Thymus (tissue), 11 donors: ENCODE measurements around the gene PPP1R16B. TPM values are rescaled to one million over a fixed set of nuclear protein-coding genes. Genes with fewer than 3 reads are reported as not detected.

ENCODE experiments used
- DNase-seq, 9 donors: peaks; one replicate each; pipeline ENCODE4 v3.0.0-alpha.2; 2013; ENCODE audit warnings: low spot score in 9 of 9, low read depth in 6 of 9, missing footprints in 1 of 9
- H3K27ac ChIP-seq, 2 donors: one replicate each; pipeline ENCODE4 v1.5.1; 2013; ENCODE audit warnings: control low read depth in 1 of 2, low read depth in 1 of 2, low read length in 1 of 2, mild to moderate bottlenecking in 1 of 2, moderate library complexity in 1 of 2
- H3K27me3 ChIP-seq, 2 donors: one replicate each; pipeline ENCODE4 v1.5.1; 2013; ENCODE audit warnings: low read length in 1 of 2; ENCODE audit not compliant: control insufficient read depth in 2 of 2, insufficient read depth in 1 of 2
- H3K36me3 ChIP-seq, 2 donors: one replicate each; pipeline ENCODE4 v1.5.1; 2013; ENCODE audit warnings: low read length in 1 of 2, mild to moderate bottlenecking in 1 of 2, moderate library complexity in 1 of 2; ENCODE audit not compliant: control insufficient read depth in 2 of 2, insufficient read depth in 2 of 2
- H3K4me1 ChIP-seq, 2 donors: one replicate each; pipeline ENCODE4 v1.5.1; 2013; ENCODE audit warnings: low read length in 2 of 2; ENCODE audit not compliant: control insufficient read depth in 2 of 2, insufficient read depth in 2 of 2
- H3K4me3 ChIP-seq, 2 donors: one replicate each; pipeline ENCODE4 v1.5.1; 2013; ENCODE audit warnings: low read length in 2 of 2, control low read depth in 1 of 2, mild to moderate bottlenecking in 1 of 2
- H3K9me3 ChIP-seq, 2 donors: one replicate each; pipeline ENCODE4 v1.5.1; 2013; ENCODE audit warnings: low read length in 1 of 2, mild to moderate bottlenecking in 1 of 2; ENCODE audit not compliant: control insufficient read depth in 2 of 2, insufficient read depth in 1 of 2
- WGBS: extraction: QIAGEN DNeasy Blood & Tissue Kit; methylation state at CpG from one replicate; pipeline ENCODE4 v1.1.7; 2013; 5-methylcytosine and 5-hydroxymethylcytosine counted together
- polyA plus RNA-seq: library from polyadenylated mRNA; stranded (reverse); fragments of 200-250 nt; gene quantifications from one replicate; pipeline ENCODE4 v1.2.3, GENCODE V29; 2013
- total RNA-seq: library from RNA; stranded (reverse); fragments of 120-200 nt; gene quantifications from one replicate; pipeline ENCODE4 v1.2.4, GENCODE V29; 2013
- donor health status: healthy.

PPP1R16B gene
- total and polyA plus RNA-seq, 2 donors = 13.8 to 16.8 TPM

DNA sequence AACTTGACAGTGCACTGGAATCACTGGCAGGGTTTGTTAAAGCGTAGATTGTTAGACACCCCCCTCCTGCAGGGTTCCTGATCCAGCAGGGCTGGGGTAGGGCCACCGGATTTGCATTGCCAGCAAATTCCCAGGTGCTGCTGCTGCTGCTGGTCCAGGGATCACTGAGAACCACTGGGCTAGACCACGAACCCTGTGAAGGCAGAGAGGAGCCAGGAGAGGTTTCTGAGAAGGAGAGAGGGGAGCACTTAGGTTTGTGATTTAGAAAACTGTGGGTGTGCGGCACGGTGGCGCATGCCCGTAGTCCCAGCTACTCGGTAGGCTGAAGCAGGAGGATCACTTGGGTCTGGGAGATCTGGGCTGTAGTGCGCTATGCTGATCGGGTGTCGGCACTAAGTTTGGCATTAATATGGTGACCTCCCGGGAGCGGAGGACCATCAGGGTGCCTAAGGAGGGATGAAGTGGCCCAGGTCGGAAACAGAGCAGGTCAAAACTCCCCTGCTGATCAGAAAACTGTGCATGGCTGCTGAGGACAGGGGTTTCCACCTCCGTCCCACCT lies 67.1 kb downstream of the PPP1R16B start:
- no peaks in the 10 kb centered on the region for H3K9me3 ChIP-seq
- no peak overlapping the region for H3K4me3 ChIP-seq
- H3K27me3 ChIP-seq = no peaks in the 10 kb centered on the region
- peaks cover 52 to 58% of the 10 kb centered on the region in 2 donors for H3K4me1 ChIP-seq
- H3K36me3 ChIP-seq = no peaks in the 10 kb centered on the region
- 89% methylated on average over 15 of the region's 15 CpGs for WGBS
- H3K27ac ChIP-seq = peak overlapping the region in 1 of 2 donors; percentile 76
- DNase-seq = no peak

DNA sequence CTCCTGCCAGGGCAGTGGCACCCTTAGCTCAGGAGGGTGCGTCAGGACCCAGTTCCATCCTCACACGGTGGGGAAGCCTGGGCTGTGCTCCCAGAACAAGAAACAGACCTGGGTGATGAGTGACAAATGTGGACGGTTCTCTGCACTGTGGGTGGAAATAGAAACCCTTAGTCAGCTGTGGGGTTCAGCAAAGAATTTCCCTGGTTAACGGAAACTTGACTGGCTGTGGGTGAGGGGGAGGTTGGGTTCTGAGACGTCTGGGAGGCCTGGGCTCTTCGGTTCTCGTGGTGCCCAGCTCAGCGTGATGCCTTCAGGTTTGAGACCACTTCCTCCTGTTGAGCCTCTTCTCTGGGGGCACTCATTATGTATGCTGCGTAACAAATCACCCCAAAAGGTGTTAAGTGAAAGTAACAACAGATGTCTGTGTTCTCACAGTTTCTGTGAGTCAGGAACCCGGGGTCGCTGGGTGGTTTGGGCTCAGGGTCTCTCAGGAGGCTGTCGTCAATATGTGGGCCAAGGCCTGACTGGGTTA lies 67.6 kb downstream of the PPP1R16B start:
- peak overlapping the region; percentile 43 to 76 for H3K27ac ChIP-seq
- H3K27me3 ChIP-seq = no peaks in the 10 kb centered on the region
- DNase-seq = peak in 5 of 9 donors; percentile 22 to 74 (median 45)
- no peak overlapping the region for H3K4me3 ChIP-seq
- H3K4me1 ChIP-seq = peaks cover 52 to 58% of the 10 kb centered on the region in 2 donors
- H3K36me3 ChIP-seq = no peaks in the 10 kb centered on the region
- 38% methylated on average over 12 of the region's 12 CpGs for WGBS
- H3K9me3 ChIP-seq = no peaks in the 10 kb centered on the region

DNA sequence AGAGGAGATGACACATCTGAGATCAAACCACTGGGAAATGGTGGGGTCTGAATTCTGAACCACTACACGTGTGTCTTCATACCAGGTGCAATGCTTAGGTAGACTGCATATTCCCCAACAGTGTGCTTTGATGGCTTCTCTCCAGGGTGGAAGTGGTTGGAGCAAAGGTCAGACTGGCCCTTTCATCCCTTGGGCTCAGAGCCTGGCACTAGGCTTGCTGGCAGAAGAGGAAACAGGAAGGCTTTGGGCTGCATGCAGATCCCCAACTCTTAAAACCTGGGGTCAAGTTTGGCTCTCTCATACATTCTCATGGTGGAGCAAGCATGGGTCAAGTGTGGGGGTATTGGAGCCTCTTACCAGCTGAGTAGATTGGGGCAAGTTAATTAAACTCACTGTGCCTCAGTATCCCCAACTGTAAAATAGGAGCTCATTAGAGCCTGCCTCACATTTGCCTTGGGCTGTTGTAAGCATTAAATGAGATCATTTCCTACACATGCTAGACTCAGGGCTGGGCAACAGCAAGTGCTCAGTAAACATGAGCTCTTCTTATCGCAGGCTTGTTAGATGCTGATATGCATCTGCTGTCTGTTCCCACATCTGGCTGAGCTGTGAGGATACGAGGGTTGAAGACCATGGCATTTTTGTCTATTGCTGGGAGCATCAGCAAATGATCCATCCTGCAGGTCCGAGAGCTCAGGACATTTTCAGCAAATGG lies 69.1 kb downstream of the PPP1R16B start:
- H3K27ac ChIP-seq = peak overlapping the region; percentile 84 to 97
- WGBS = 9% methylated on average over 4 of the region's 4 CpGs
- no peaks in the 10 kb centered on the region for H3K9me3 ChIP-seq
- H3K4me3 ChIP-seq = peak overlapping the region; percentile 19 to 28
- no peaks in the 10 kb centered on the region for H3K27me3 ChIP-seq
- H3K36me3 ChIP-seq = no peaks in the 10 kb centered on the region
- DNase-seq = peak in 7 of 9 donors; percentile 32 to 78 (median 54)
- H3K4me1 ChIP-seq = peaks cover 56 to 58% of the 10 kb centered on the region in 2 donors

DNA sequence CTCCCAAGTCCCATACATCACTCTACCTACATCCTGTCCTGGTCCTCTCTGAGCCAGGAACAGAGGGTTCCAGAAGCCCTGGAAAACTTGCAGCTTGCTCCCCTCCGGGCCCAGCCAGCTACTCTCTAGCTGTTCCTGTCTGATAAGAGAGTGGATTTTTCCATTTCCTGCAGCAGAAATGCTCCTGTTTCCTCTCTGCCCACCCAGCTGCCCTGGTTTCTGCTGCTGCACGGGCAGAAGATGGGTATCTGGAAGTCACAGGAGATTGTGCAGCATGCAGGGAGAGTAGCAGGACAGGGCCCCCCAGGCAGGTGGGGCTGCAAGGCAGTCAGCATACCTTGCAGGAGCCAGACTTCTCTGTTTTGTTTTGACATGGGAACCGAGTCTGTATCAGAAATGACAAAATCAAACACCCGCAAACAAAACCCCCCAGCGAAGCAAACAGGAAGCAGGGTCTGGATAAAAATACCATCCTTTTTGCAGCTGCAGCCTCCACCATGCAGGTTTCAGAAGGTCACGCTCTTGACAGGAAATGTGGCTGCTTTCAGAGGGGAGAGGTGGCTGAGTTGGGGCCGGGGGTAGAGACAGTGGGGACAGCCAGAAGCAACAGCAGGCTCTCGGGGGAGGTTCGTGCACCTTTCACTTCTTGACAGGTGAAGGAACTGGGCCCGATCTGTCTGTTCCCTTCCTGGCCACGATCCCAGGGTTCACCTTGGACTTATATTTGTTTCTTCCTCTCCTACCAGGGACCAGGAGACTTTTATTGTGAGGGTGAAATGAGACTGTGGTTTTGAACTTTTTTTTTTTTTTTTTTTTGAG lies 69.9 kb downstream of the PPP1R16B start:
- peak in 8 of 9 donors; percentile 48 to 91 (median 76) for DNase-seq
- no peaks in the 10 kb centered on the region for H3K36me3 ChIP-seq
- peak overlapping the region; percentile 84 to 97 for H3K27ac ChIP-seq
- WGBS = under 1% methylated on average over 11 of the region's 11 CpGs
- H3K27me3 ChIP-seq = no peaks in the 10 kb centered on the region
- H3K4me3 ChIP-seq = peak overlapping the region; percentile 19 to 28
- peaks cover 57% of the 10 kb centered on the region in 2 donors for H3K4me1 ChIP-seq
- H3K9me3 ChIP-seq = no peaks in the 10 kb centered on the region

DNA sequence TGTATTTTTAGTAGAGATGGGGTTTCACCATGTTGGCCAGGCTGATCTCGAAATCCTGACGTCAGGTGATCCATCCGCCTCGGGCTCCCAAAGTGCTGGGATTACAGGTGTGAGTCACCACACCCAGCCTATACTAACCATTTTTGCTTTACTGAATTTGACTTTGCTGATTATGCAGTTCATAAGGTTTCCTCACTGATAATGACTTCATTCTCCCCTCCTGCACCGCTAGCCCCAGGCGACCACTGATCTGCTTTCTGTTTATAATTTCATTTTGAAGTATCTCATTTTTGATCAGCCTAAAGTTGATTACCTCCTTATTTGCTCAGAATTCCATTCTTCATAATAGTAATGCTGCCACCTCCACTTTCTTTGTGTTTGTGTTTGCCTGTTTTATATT lies 72.0 kb downstream of the PPP1R16B start:
- Histone ChIP-seq H3K4me1 (peaks cover 38 to 41% of the 10 kb centered on the region in 2 donors), H3K27me3 (no peaks in the 10 kb centered on the region), H3K4me3 (no peak overlapping the region), H3K27ac (no peak overlapping the region), H3K36me3 (no peaks in the 10 kb centered on the region), H3K9me3 (no peaks in the 10 kb centered on the region)
- DNase-seq = no peak
- WGBS = 94% methylated on average over 6 of the region's 6 CpGs

DNA sequence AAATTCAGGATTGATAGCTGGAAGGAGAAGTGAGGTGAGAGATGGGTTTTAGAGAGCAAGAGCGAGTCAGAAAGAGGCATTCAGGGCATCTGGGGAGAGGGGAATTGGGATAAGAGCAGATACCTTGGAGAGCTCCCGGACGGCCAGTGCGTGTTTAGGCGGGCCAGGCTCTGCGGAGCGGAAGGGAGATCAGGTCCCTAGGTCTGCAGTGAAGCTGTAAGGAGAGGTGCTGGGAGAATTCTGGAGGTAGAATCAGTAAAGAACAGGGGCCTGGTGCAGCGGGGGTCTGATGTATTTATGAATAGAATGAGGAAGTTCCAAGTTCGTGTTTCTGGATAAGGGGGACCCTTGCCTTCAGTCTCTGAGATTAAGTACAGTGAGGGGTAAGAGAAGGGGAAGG lies 73.4 kb downstream of the PPP1R16B start:
- 69% methylated on average over 9 of the region's 9 CpGs for WGBS
- Histone ChIP-seq H3K4me3 (no peak overlapping the region), H3K4me1 (peaks cover 27 to 36% of the 10 kb centered on the region in 2 donors), H3K27ac (no peak overlapping the region), H3K27me3 (no peaks in the 10 kb centered on the region), H3K36me3 (peaks cover 0 to 5% of the 10 kb centered on the region in 2 donors), H3K9me3 (no peaks in the 10 kb centered on the region)
- peak in 1 of 9 donors; percentile 48 for DNase-seq

DNA sequence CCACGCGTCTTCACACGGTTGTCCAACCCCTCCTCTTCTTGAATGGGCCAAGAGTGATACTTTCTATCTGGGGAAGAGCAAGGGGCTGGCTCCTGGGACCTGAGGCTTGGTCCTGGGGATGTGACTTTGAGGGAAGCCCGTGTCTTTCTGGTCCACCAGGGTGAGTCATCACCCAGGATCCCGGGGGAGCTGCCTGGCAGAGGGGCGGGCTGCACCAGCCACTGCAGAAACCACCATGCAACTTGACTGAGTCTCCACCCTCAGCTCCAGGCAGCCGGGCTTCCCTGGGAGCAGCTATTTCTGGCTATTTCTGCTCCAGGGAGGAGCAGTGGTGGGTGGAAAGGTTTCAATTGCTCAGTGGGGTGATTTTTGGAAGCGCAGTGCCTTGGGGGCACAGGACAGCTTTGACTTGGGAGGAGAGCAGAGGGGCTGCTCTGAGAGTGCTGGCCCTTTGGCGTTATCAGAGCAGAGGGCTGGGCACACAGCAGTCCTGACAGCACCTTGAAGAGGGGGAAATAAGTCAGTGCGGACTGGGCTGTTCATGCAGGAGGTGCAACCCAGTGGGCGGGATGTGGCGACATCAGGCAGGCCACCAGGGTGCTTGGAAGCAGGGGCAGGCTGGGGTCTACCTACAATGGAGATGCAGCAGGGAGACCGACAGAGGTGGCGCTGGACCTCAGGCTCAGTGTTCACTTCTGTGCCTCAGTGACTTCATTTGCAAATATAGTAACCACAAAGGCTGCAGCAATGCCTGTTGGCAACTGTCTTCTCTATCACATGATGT lies 75.6 kb downstream of the PPP1R16B start:
- H3K4me3 ChIP-seq = no peak overlapping the region
- no peak overlapping the region for H3K27ac ChIP-seq
- H3K27me3 ChIP-seq = no peaks in the 10 kb centered on the region
- peaks cover 4 to 21% of the 10 kb centered on the region in 2 donors for H3K4me1 ChIP-seq
- WGBS = 96% methylated on average over 14 of the region's 14 CpGs
- no peaks in the 10 kb centered on the region for H3K9me3 ChIP-seq
- no peak for DNase-seq
- H3K36me3 ChIP-seq = peaks cover 0 to 5% of the 10 kb centered on the region in 2 donors

DNA sequence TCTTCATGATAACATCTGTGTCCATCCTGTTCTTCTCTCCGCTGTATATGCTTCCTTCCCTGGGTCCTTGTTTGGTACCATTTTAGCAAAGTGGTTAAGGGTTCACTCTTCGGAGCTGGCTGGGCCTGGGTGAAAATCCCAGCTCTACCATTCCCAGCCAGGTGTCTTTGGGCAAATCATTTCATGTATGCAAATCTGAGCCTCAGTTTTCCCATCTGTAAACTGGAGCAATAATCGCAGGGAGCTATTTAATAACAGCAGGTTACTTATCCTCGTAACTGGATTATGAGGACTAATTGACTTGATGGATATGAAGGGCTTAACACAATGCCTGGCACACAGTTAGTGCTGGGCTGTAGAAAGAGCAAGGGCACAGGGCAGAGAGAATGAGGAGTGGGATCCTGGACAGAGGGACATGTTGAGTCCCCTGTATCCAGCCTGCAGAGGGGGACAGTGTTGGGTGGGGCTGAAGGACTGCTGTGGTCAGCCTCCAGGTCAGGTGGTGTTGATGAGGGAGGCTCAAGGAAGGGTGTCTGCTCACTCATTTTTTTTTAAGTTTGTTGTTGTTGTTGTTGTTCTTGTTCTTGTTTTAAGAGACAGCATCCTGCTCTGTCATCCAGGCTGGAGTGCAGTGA lies 76.4 kb downstream of the PPP1R16B start:
- Histone ChIP-seq H3K27me3 (no peaks in the 10 kb centered on the region), H3K27ac (no peak overlapping the region), H3K36me3 (peaks cover 0 to 5% of the 10 kb centered on the region in 2 donors), H3K4me3 (no peak overlapping the region), H3K4me1 (peaks cover 3 to 17% of the 10 kb centered on the region in 2 donors), H3K9me3 (no peaks in the 10 kb centered on the region)
- 98% methylated on average over 4 of the region's 4 CpGs for WGBS
- no peak for DNase-seq
